HFFc6 (cell line): Measurements from ENCODE around the gene ARHGDIG. TPM values are rescaled to one million over a fixed set of nuclear protein-coding genes. Genes with fewer than 3 reads are reported as not detected.

Experiments
- DNase-seq: peaks from one replicate; pipeline ENCODE4 v3.0.0-alpha.2; 2018
- H3K27ac Mint-ChIP-seq: 2 replicates; pipeline ENCODE4 v1.8.0; 2020; ENCODE audit warnings: mild to moderate bottlenecking, mixed read lengths
- H3K27me3 Mint-ChIP-seq: 2 replicates; pipeline ENCODE4 v1.8.0; 2021; ENCODE audit warnings: mild to moderate bottlenecking, moderate library complexity, mixed read lengths; ENCODE audit not compliant: insufficient read depth
- H3K36me3 Mint-ChIP-seq: 2 replicates; pipeline ENCODE4 v1.8.0; 2021; ENCODE audit warnings: low read depth, mixed read lengths
- H3K4me1 Mint-ChIP-seq: 2 replicates; pipeline ENCODE4 v1.8.0; 2020; ENCODE audit warnings: low read depth, mixed read lengths
- H3K4me3 Mint-ChIP-seq: 2 replicates; pipeline ENCODE4 v1.8.0; 2020; ENCODE audit warnings: mild to moderate bottlenecking, moderate library complexity, mixed read lengths
- H3K9me3 Mint-ChIP-seq: 2 replicates; pipeline ENCODE4 v1.8.0; 2020; ENCODE audit warnings: mild to moderate bottlenecking, mixed read lengths
- total RNA-seq, 6 experiments: library from RNA; stranded (reverse); fragmentation: NEBNext Ultra II Directional; extraction: Animal tissue kit (Norgen Biotek cat#: 25700); gene quantifications; 2 replicates in 1 of 6; 3 replicates in 5 of 6; pipeline ENCODE4 v1.2.3, GENCODE V29; 2021
- TF ChIP-seq, protein P1 (sequence below): fragments of 200-600 bp; sonication (generic); IDR thresholded peaks from 2 replicates; pipeline ENCODE4 v1.5.0; 2021; ENCODE audit warnings: antibody characterized with exemption, mild to moderate bottlenecking

ARHGDIG gene
- total RNA-seq, 6 experiments from 2014 or later = not detected

- no peak overlapping the region for H3K4me3 Mint-ChIP-seq
- no peaks in the 10 kb centered on the region for H3K36me3 Mint-ChIP-seq
- H3K4me1 Mint-ChIP-seq = no peaks in the 10 kb centered on the region
- H3K27me3 Mint-ChIP-seq = peaks cover 5% of the 10 kb centered on the region
- H3K27ac Mint-ChIP-seq = no peak overlapping the region
- TF ChIP-seq, protein P1, sequence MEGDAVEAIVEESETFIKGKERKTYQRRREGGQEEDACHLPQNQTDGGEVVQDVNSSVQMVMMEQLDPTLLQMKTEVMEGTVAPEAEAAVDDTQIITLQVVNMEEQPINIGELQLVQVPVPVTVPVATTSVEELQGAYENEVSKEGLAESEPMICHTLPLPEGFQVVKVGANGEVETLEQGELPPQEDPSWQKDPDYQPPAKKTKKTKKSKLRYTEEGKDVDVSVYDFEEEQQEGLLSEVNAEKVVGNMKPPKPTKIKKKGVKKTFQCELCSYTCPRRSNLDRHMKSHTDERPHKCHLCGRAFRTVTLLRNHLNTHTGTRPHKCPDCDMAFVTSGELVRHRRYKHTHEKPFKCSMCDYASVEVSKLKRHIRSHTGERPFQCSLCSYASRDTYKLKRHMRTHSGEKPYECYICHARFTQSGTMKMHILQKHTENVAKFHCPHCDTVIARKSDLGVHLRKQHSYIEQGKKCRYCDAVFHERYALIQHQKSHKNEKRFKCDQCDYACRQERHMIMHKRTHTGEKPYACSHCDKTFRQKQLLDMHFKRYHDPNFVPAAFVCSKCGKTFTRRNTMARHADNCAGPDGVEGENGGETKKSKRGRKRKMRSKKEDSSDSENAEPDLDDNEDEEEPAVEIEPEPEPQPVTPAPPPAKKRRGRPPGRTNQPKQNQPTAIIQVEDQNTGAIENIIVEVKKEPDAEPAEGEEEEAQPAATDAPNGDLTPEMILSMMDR = no peak
- no peaks in the 10 kb centered on the region for H3K9me3 Mint-ChIP-seq
- no peak for DNase-seq
Observed at GRCh38 chr16:273547-274421, 6.6 kb upstream of the ARHGDIG start.

DNA sequence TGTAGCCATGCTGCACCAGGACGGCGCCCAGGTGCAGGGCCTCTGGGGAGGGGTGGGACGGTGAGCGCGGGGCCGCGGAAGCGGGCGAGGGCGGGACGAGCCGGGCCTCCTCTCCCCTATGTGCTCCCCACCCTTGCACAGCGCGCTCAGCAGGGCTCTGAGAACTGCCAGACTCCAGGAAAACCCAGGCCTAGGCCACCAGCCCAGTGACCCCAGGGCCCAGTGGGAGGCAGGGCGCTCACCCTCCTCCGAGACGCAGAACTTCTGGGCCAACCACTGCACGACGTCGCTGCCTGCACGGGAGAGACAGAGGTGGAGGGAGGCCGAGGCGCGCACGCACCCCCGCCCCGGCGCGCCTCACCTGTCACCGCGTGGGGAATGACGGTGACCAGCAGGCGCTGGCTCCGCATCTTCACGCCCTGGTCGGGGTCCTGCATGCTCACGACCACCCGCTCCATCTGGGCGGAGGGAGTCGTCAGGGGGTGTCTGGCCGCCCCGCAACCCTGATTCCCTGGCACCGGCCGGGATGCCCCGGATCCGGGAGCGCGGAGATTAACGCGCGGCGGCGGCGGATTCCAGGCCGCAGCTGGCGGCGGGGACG, 5.2 kb upstream of the ARHGDIG start:
- TF ChIP-seq, protein P1 = no peak
- Mint-ChIP-seq H3K4me1 (no peaks in the 10 kb centered on the region), H3K27ac (no peak overlapping the region), H3K9me3 (no peaks in the 10 kb centered on the region), H3K27me3 (peaks cover 5% of the 10 kb centered on the region), H3K36me3 (no peaks in the 10 kb centered on the region), H3K4me3 (peak overlapping the region; percentile 63)
- DNase-seq = no peak

- Mint-ChIP-seq H3K9me3 (no peaks in the 10 kb centered on the region), H3K4me3 (peak within 1 kb of the TSS; percentile 63), H3K4me1 (no peaks in the 10 kb centered on the region), H3K27me3 (peaks cover 5% of the 10 kb centered on the region), H3K36me3 (no peaks in the 10 kb centered on the region), H3K27ac (peak within 1 kb of the TSS; percentile 9; the same call in 1 of the 2 replicates)
- TF ChIP-seq, protein P1 = no peak
- no peak for DNase-seq
Observed at GRCh38 chr16:275786-276232, 4.6 kb upstream of the ARHGDIG start, which contains the start of gene RGS11. Gene RGS11 (minus strand): TSS chr16:275944. CDS start chr16:275911, 33 bp downstream.

DNA sequence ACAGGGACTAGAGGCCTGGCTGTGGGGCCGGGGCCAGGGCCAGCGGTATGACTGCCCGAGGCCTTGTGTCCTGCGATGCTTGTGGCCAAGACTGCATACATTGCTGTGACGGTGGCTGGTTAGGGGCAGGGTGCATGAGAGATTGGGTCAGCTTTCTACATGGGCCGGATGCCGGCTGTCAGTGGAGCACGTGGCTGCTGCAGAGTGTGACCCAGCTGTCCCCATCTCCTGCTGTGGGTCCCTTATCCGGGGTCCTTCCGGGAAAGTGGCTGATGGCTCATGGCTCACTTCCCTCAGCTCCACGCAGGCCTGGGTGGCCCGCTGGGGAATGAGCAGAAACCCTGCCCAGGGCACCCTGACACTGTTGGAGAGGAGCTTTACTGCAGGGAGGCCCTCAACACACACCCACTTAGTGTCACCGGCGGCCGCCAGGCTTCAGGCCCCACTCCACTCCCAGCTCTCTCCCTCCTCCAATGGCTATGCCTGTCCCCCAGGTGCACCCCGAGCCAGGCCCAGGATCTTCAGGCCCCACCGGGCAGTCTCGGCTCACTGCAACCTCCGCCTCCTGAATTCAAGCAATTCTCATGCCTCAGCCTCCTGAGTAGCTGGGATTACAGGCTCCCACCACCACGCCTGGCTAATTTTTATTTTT, 3.8 kb upstream of the ARHGDIG start:
- H3K27me3 Mint-ChIP-seq = peaks cover 8% of the 10 kb centered on the region

DNA sequence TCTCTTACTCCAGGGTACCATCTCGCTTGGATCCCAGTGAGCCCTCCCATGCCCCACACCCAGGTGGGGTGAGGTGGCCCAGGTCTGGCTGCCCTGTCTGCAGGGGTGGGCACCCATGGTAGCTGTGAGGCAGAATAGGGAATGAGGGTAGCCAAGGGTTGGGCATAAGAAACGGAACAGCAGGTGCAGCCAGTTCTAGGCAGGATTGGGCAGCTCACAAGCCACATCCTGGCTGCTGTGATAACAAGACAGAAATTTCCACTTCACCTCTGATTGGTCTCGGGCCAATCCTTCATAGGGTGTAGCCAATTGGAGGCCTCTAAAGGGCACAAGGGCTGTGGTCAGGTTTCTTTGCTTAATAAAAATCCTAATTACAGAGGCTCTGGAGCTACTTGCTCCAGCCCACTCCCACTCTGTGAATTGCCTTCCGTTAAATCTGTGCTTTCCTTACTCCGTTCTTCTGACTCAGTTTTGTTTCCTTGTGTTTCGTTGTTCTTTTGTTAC, 1.5 kb upstream of the ARHGDIG start:
- DNase-seq = peak; percentile 22
- H3K36me3 Mint-ChIP-seq = no peaks in the 10 kb centered on the region
- H3K4me3 Mint-ChIP-seq = no peak overlapping the region
- TF ChIP-seq, protein P1 = no peak
- H3K9me3 Mint-ChIP-seq = no peaks in the 10 kb centered on the region
- no peak overlapping the region for H3K27ac Mint-ChIP-seq
- H3K27me3 Mint-ChIP-seq = peaks cover 8% of the 10 kb centered on the region
- no peaks in the 10 kb centered on the region for H3K4me1 Mint-ChIP-seq

More for the DNA sequence above, 3.8 kb upstream of the ARHGDIG start:
- Mint-ChIP-seq H3K9me3 (no peaks in the 10 kb centered on the region), H3K36me3 (no peaks in the 10 kb centered on the region), H3K27ac (peak overlapping the region; percentile 9; the same call in 1 of the 2 replicates), H3K4me1 (no peaks in the 10 kb centered on the region), H3K4me3 (peak overlapping the region; percentile 59; the same call in 1 of the 2 replicates)
- TF ChIP-seq, protein P1 = no peak
- DNase-seq = no peak
